GM21515 (cell line): Measurements from ENCODE around the gene PNPLA4.

Experiments used
- ATAC-seq: cut with Tn5 transposase; IDR thresholded peaks from one replicate; pipeline ENCODE4 v1.9.1; 2021; ENCODE audit not compliant: unreplicated experiment

The PNPLA4 gene

GRCh38 chrX:7876957-7877356, 50.3 kb downstream of the PNPLA4 start:
- no peak for ATAC-seq

GRCh38 chrX:7872042-7872441, 55.2 kb downstream of the PNPLA4 start:
- no peak for ATAC-seq

GRCh38 chrX:7852166-7852565, 75.0 kb downstream of the PNPLA4 start:
- ATAC-seq: no peak
